Neuron (in vitro differentiated cells): ENCODE results near the gene KDM4B.

Experiments
- H2AFZ ChIP-seq: one replicate; pipeline ENCODE4 v1.6.1; 2013; ENCODE audit warnings: low read depth, mild to moderate bottlenecking, inconsistent platforms, low read length, moderate library complexity
- H3K27me3 ChIP-seq: one replicate; pipeline ENCODE4 v1.6.1; 2013; ENCODE audit warnings: low read length; ENCODE audit not compliant: insufficient read depth
- H3K36me3 ChIP-seq: one replicate; pipeline ENCODE4 v1.6.1; 2013; ENCODE audit warnings: low read length; ENCODE audit not compliant: insufficient read depth
- H3K4me1 ChIP-seq: one replicate; pipeline ENCODE4 v1.6.1; 2013; ENCODE audit warnings: low read length; ENCODE audit not compliant: insufficient read depth
- H3K4me3 ChIP-seq: 2 replicates; pipeline ENCODE4 v1.5.1; 2013; ENCODE audit warnings: mild to moderate bottlenecking, low read length, moderate library complexity
- H3K9me3 ChIP-seq: one replicate; pipeline ENCODE4 v1.6.1; 2013; ENCODE audit warnings: low read length

The KDM4B gene

DNA sequence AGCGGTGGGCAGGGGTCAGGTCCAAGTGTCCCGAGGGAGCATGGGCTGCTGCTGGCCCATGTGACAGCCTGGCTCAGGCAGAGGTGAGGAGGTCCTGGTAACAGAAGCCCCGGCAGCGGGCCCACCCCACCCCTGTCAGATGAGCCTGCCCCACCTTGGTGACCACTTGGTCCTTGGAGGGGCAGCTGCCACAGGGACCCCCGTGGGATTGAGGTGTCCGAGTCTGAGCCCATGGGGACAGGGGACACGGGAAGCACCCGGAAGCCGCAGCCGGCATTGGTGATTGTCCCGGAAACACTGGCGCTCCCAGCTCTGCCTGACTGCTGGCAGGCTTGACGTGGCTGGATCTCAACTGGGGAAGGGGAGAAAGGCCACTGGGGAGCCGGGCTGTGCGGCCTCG is 149.1 kb downstream of the KDM4B start:
- Histone ChIP-seq H2AFZ (no peak overlapping the region), H3K36me3 (peaks cover 29% of the 10 kb centered on the region), H3K4me3 (no peak overlapping the region), H3K27me3 (no peaks in the 10 kb centered on the region), H3K9me3 (peaks cover 7% of the 10 kb centered on the region), H3K4me1 (peaks cover 12% of the 10 kb centered on the region)

DNA sequence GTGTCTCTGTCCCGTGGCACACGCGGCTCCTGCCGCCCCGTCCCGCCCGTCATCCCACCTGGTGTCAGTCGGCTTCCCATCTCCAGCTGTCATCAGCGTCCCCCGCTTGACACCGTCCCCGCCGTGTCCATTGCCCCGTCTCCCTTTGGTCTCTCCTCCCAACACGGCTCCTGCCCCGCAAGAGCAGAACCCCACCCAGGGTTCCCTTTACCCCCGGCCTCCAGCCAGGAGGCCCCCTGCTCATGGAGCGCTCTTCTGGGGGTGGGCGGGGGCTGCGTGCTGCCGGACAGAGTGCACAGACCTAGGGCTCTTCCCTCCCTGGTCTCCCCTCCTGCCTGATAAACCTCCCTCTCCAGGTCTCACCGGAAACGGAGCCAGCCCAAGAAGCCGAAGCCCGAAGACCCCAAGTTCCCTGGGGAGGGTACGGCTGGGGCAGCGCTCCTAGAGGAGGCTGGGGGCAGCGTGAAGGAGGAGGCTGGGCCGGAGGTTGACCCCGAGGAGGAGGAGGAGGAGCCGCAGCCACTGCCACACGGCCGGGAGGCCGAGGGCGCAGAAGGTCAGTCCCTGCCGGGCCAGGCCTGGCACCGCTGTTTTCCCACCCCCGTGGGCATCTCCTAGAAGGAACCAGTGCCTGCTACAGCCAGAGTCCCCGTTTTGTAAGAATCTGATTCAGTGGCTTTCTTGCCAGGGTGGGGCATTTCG is 150.5 kb downstream of the KDM4B start:
- peaks cover 7% of the 10 kb centered on the region for H3K4me1 ChIP-seq
- H2AFZ ChIP-seq: no peak overlapping the region
- H3K4me3 ChIP-seq: no peak overlapping the region
- peaks cover 7% of the 10 kb centered on the region for H3K9me3 ChIP-seq
- H3K36me3 ChIP-seq: peaks cover 23% of the 10 kb centered on the region
- no peaks in the 10 kb centered on the region for H3K27me3 ChIP-seq

DNA sequence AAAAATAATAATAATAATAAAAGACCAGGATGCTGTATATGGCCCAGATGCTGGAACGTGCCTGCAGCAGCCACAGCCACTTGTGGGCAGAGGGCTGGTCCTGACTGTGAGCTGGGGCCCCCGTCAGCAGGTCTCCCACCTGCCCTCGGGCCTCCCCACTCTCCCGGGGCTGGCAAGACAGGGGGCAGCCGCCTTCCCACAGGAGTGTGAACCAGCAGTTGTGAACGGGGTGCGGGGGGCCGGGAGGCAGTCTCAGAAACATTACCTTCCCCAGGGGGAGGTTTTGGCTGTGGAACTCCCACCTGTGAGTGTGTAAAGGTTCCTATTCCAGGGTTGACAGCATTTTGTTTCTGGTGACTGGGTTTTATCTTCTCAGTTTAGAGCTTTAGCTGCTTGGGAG is 151.4 kb downstream of the KDM4B start:
- H3K4me3 ChIP-seq: no peak overlapping the region
- H2AFZ ChIP-seq: no peak overlapping the region
- peaks cover 7% of the 10 kb centered on the region for H3K9me3 ChIP-seq
- no peaks in the 10 kb centered on the region for H3K27me3 ChIP-seq
- H3K4me1 ChIP-seq: peaks cover 1% of the 10 kb centered on the region
- peaks cover 26% of the 10 kb centered on the region for H3K36me3 ChIP-seq

DNA sequence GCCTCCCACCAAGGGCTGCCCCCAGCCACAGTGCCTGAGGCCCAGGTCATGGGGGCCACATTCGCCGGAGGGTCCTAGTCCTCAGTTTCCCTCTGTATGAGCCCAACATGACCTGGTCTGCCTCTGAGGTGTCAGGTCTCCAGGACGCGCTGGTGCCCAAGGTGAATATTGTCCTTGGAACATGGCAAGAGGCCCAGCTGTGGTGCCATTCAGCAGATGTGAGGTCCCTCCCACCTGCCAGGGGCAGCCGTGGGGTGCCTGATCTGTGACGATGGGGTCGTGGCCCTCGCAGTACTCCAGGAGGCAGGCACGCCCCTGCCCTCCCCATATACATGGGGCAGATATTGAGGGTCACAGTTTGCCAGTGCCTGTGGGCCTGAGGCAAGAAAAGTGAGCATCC is 151.9 kb downstream of the KDM4B start:
- H3K27me3 ChIP-seq: no peaks in the 10 kb centered on the region
- H3K36me3 ChIP-seq: peaks cover 27% of the 10 kb centered on the region
- H3K9me3 ChIP-seq: peaks cover 7% of the 10 kb centered on the region
- H2AFZ ChIP-seq: no peak overlapping the region
- peaks cover 5% of the 10 kb centered on the region for H3K4me1 ChIP-seq
- H3K4me3 ChIP-seq: no peak overlapping the region

DNA sequence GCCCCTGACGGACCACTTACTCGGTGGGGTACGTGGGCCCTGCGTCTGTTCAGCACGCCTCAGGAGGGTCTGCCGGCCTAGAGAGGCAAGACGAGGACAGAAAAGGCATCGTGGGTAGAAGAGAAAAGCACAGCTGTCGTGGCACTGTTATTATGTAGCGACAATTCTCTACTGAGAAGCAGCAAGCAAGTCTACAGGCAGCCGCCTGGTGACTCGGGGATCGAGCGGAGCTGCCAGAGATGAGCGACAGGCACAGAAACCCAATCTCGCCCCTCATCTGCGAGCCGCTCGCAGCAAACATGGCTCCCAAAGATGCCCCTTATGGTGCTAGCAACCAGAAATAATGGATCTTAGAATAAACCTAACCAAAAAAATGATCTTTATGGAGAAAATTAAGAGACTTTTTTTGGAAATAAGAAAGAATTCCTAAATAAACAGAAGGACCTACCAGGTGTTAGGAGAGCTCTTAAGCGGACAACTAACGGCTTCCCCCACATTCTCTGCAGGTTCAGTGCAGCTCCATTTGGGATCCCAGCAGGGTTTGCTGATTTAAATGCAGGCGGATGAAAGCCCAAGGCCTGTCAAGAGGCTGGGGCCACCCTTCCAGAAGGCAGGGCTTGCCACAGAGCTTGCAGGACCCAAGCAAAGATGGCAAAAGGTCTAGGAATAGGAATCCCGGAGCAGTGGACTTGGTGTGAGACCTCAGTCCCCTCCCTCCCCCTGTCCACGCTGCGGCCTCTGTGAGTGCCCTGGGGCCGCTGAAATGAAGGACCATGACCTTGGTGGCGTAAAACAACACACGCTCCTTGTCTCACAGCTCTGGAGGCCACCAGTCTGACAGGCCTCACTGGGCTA is 152.6 kb downstream of the KDM4B start:
- Histone ChIP-seq H3K27me3 (no peaks in the 10 kb centered on the region), H2AFZ (no peak overlapping the region), H3K9me3 (peaks cover 3% of the 10 kb centered on the region), H3K4me3 (no peak overlapping the region), H3K4me1 (peaks cover 10% of the 10 kb centered on the region), H3K36me3 (peaks cover 27% of the 10 kb centered on the region)

DNA sequence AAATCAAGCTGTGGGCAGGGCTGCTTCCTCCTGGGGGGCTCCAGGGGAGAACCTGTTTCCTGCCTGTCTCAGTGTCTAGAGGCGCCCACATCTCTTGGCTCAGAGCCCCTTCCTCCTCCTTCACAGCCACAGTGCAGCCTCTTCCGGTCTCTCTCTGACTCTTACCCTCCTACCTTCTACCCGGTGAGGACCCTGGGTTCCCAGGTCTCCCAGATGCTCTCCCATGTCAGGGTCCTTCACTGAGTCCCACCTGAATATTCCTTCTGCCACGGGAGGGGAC is 153.1 kb downstream of the KDM4B start:
- H3K36me3 ChIP-seq: peaks cover 27% of the 10 kb centered on the region

DNA sequence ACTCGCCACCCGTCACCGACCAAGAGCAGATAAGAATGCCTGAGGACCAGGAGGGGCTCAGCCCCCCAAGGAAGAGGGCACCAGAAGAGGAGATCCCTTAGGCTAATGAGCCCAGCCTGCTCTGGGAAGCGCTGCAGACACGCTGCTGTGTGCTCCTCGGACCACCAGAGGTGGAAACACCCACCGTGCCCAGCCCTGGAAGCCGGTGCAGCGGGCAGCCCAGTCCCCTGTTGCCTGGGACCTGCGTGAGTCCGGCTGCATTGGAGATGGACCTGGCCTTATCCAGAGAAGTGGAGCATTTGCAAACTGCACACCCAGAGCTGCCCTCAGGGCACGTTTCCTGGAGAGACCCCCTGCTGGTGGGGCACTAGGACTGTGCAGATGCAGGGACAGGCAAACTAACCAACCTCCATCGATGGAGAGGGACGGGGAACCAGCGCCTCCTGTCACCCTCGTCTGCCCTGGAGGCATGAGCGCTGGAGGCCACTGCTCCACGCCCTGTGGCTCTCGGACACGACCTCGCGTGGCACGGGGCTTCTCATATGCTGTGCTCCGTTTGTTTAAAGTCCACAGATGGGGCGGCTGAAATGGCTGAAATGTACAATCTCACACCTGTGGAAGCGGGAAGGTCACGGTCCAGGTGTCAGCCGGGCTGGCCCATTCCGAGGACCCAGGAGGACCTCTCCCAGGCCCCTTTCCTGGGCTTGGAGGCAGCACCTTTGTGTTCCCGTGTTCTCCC is 153.9 kb downstream of the KDM4B start:
- Histone ChIP-seq H3K9me3 (no peaks in the 10 kb centered on the region), H3K4me1 (peaks cover 23% of the 10 kb centered on the region), H3K4me3 (no peak overlapping the region), H3K36me3 (peaks cover 27% of the 10 kb centered on the region), H3K27me3 (no peaks in the 10 kb centered on the region), H2AFZ (no peak overlapping the region)

More for the DNA sequence above, 153.1 kb downstream of the KDM4B start:
- H3K4me1 ChIP-seq: peaks cover 15% of the 10 kb centered on the region
- no peaks in the 10 kb centered on the region for H3K9me3 ChIP-seq
- H2AFZ ChIP-seq: no peak overlapping the region
- no peak overlapping the region for H3K4me3 ChIP-seq
- no peaks in the 10 kb centered on the region for H3K27me3 ChIP-seq

DNA sequence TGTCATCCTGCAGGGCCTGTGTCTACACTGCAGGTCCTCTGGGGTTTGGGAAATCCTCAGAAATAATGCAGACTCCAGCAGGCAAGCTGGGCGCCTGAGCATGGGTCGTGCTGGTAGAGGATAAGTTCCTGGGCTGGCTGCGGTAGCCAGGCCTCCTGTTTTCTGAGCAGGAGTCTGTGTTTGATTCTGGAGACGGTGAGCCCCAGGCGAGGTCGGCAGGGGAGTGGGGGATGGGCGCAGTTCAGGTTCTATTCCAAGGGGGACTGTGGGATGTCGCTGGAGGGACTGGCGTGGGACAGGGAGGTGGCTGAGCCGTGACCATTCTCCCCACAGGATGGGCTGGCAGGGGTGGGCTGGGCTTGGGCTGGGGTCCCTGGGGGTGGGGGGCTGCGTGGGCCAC is 154.7 kb downstream of the KDM4B start:
- no peak overlapping the region for H3K4me3 ChIP-seq
- peaks cover 31% of the 10 kb centered on the region for H3K4me1 ChIP-seq
- H3K9me3 ChIP-seq: no peaks in the 10 kb centered on the region
- H3K27me3 ChIP-seq: no peaks in the 10 kb centered on the region
- H2AFZ ChIP-seq: no peak overlapping the region
- peaks cover 27% of the 10 kb centered on the region for H3K36me3 ChIP-seq

DNA sequence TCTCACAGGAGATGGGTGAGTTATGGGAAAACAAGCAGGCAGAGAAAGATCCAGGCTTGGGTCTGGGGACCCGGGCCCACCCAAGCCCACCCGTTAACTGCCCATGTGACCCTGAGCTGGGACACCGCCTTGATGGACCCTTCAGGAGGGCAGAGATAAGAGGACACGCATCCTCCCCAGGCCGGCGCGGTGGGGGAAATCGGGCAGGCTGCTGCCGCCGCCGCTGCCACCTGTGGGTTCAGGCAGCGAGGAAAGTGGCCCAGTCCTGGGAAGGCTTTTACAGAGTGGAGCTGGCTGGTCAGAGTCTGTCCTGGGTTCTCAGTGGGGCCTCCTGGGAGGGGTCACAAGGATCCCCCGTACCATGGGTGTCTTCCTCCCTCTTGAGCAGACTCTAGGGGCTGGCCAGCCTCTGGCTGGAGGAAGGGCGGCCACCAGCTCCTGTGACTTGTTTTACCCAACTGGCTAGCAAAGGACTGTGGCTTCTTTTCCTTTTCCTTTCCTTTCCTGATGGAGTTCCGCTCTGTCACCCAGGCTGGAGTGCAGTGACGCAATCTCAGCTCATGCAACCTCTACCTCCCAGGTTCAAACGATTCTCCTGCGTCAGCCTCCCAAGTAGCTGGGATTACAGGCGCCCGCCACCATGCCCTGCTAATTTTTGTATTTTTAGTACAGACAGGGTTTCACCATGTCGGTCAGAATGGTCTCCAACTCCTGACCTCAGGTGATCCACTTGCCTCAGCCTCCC is 155.4 kb downstream of the KDM4B start:
- H3K9me3 ChIP-seq: no peaks in the 10 kb centered on the region
- no peaks in the 10 kb centered on the region for H3K27me3 ChIP-seq
- H3K4me1 ChIP-seq: peaks cover 36% of the 10 kb centered on the region
- peaks cover 24% of the 10 kb centered on the region for H3K36me3 ChIP-seq
- no peak overlapping the region for H2AFZ ChIP-seq
- H3K4me3 ChIP-seq: no peak overlapping the region

DNA sequence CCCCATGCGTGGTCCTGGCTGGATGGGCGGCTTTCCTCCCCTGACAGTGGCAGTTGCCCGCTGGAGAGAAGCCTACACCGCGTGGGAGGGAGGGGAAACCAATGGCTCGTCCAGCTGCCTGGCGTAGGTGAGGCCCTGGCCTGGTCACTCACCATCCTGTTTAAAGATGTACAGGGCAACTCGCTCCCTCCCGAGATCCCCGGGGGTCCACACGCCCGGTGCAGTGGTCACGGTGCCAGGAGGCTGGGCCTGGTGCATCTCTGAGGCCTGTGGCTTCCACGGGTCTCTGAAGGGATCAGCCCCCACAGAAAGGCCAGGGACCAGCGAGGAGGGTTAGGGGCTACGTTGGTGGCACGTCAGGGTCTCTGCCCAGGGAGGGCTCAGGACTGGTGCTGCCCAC is 156.5 kb downstream of the KDM4B start:
- H3K9me3 ChIP-seq: no peaks in the 10 kb centered on the region
- H3K4me3 ChIP-seq: no peak overlapping the region
- H3K4me1 ChIP-seq: peaks cover 37% of the 10 kb centered on the region
- H2AFZ ChIP-seq: no peak overlapping the region
- H3K36me3 ChIP-seq: peaks cover 26% of the 10 kb centered on the region
- no peaks in the 10 kb centered on the region for H3K27me3 ChIP-seq

DNA sequence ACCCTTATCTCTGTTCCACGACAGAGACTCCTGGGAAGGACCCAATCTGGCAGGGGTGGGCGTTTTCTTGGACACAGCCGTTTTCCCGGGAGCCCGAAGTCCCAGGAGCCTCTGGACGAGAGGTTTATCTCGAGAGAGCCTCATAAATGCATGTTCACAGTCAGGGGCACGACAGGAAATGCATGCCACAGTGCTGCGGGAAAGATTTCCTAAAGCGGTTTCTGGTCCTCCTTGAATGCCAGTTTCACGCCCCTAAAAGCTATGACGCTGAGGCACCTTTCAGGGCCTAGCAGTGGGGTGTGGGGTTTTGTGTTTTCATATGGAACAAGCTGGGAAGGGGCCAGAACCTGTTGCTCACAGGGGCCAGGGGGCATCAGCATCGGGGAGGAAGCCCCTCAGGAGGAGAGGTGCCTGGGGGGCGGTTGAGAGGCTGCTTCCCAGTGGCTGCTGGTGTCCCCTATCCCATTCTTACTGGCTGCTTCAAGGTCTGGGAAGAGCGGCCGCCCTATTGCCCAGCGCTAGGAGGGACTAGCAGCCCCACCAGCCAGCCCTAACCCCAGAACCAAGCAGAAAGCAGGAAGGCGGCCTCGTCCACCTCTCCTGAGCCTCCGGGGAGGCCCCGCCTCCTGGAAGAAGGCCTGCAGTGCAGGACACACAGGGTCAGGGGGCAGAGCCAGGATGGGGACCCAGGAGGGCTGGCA is 157.0 kb downstream of the KDM4B start:
- peaks cover 37% of the 10 kb centered on the region for H3K4me1 ChIP-seq
- no peak overlapping the region for H3K4me3 ChIP-seq
- no peaks in the 10 kb centered on the region for H3K27me3 ChIP-seq
- no peaks in the 10 kb centered on the region for H3K9me3 ChIP-seq
- H3K36me3 ChIP-seq: peaks cover 26% of the 10 kb centered on the region
- no peak overlapping the region for H2AFZ ChIP-seq

DNA sequence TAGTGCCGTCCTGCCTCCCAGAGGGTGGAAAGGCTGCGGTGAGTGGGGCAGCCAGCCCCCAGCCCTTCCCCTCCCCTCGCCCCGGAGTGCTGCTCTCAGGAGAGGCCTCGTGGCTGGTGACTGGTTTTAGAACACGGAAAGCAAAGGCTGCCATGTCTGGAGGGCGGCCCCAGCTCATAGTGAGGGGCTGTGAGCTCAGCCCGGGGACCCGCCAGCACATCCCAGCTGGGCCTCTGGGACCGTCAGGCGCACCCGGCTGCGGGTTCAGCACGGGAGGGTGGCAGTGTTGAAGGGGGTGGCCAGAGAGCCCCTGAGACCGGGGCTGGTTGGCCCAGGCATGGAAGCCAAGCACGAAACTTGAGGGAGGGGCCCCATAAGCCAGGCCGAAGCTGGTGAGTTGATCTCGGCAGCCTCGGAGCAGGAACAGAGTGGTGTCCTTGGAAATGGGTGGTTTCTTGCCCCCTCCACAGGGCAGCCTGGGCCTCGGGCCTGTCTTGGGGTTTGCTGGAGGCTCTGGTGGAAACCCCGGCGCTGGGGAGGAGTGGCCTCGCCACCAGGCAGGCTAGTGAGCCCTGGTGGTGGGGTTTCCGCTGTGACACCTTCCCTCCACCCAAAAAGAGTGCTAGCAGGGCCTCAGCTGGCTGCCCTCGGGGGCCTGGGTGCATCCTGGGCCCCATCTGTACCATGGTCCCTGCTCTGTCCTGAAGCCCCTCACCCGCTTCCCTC is 157.7 kb downstream of the KDM4B start:
- no peaks in the 10 kb centered on the region for H3K9me3 ChIP-seq
- peaks cover 41% of the 10 kb centered on the region for H3K4me1 ChIP-seq
- H3K36me3 ChIP-seq: peaks cover 25% of the 10 kb centered on the region
- no peak overlapping the region for H3K4me3 ChIP-seq
- H3K27me3 ChIP-seq: no peaks in the 10 kb centered on the region
- H2AFZ ChIP-seq: no peak overlapping the region
